Upper lobe of left lung (tissue), 6 donors: Measurements from ENCODE around the gene COG3. TPM values are rescaled to one million over a fixed set of nuclear protein-coding genes. Genes with fewer than 3 reads are reported as not detected.
A peak's percentile ranks its signal among the peaks of the same experiment; 100 is the strongest.
"Not testable (repeated sequence)": the region's sequence is repeated elsewhere in the genome, so short reads cannot be mapped to it uniquely, and the experiment has no call there.

ENCODE experiments used
- ATAC-seq, 2 donors: fragments of 200-7000 bp; cut with Tn5 transposase; one replicate each; pipeline ENCODE4 v1.9.1; 2022; ENCODE audit warnings: mild to moderate bottlenecking in 2 of 2, moderate library complexity in 2 of 2; ENCODE audit not compliant: low FRiP score in 2 of 2
- DNase-seq, 2 donors: peaks; one replicate each; pipeline ENCODE4 v3.0.0-alpha.2; 2019 to 2020
- H3K27ac ChIP-seq, 4 donors: fragments of 200-600 bp; sonication (generic); one replicate each; pipeline ENCODE4 v1.5.1; 2016 to 2019
- H3K27me3 ChIP-seq, 4 donors: fragments of 200-600 bp; sonication (generic); one replicate each; pipeline ENCODE4 v1.5.1; 2017 to 2019
- H3K36me3 ChIP-seq, 4 donors: fragments of 200-600 bp; sonication (generic); one replicate each; pipeline ENCODE4 v1.5.1; 2016 to 2019
- H3K4me1 ChIP-seq, 4 donors: fragments of 200-600 bp; sonication (generic); one replicate each; pipeline ENCODE4 v1.5.1; 2018 to 2019
- H3K4me3 ChIP-seq, 4 donors: fragments of 200-600 bp; sonication (generic); one replicate each; pipeline ENCODE4 v1.5.1; 2017 to 2019; ENCODE audit warnings: mild to moderate bottlenecking in 2 of 4, moderate library complexity in 1 of 4
- H3K9me3 ChIP-seq, 4 donors: fragments of 200-600 bp; sonication (generic); one replicate each; pipeline ENCODE4 v1.5.1; 2018 to 2019
- EP300 ChIP-seq, 4 donors: sonication (generic); formaldehyde crosslinking; IDR thresholded peaks; one replicate each; pipeline ENCODE4 v1.5.1; 2017; ENCODE audit warnings: antibody characterized with exemption in 4 of 4, control low read depth in 2 of 4
- POLR2A ChIP-seq, 4 donors: fragments of 450-650 bp; IDR thresholded peaks; one replicate each; pipeline ENCODE4 v1.5.1; 2016 to 2017; ENCODE audit warnings: antibody characterized with exemption in 4 of 4, mild to moderate bottlenecking in 2 of 4
- POLR2AphosphoS5 ChIP-seq, 2 donors: sonication (generic); formaldehyde crosslinking; IDR thresholded peaks; one replicate each; pipeline ENCODE4 v1.5.1; 2017; ENCODE audit warnings: antibody characterized with exemption in 2 of 2
- WGBS, 2 donors: methylation state at CpG; one replicate each; pipeline ENCODE4 v1.1.5; 2017 to 2018; 5-methylcytosine and 5-hydroxymethylcytosine counted together
- total RNA-seq, 6 donors: library from RNA; depleted of rRNA in 4 of 6; stranded (reverse); fragments of >200 nt in 4 of 6; gene quantifications; one replicate each; pipeline versions ENCODE4 v1.1.0 to v1.2.1, GENCODE V29; 2016 to 2021
- TF ChIP-seq, protein P1 (sequence below), 6 experiments: fragments of 450-650 bp in 4 of 6; fragments of 200-600 bp in 2 of 6; sonication (generic) in 2 of 6; IDR thresholded peaks; one replicate each; pipeline ENCODE4 v1.5.1; 2016 to 2019; ENCODE audit warnings: antibody characterized with exemption in 6 of 6
- donor health status: DM: no; HTN: no; CAD: no; lungs with moderate emphysema.
- donor health status: DM: no; HTN: yes; CAD: no; lungs with severe emphysema.

COG3 gene
- total RNA-seq, 6 donors from 2014 or later = 20.5 to 48.2 (median 38.8) TPM

DNA sequence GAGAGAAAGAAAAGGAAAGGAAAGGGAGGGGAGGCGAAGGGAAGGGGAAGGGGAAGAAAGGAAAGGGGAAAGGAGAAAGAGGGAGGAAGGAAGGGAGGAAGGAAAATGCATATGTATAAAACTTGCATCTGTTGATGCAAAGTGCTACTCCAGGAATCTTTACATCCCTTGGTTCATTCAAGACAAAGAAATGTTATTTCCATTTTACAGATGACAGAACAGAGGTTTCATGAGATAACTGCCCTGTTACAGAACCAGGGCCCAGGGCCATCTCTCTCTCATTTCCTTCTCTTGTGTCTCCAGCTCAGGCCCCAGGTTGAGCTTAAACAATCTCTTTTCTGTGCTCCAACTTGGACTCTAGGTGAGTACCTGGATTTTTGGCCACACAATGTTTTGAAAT is 44.8 kb upstream of the COG3 start:
- Histone ChIP-seq H3K9me3 (no peaks in the 10 kb centered on the region), H3K4me1 (peaks cover 13 to 25% (median 16%) of the 10 kb centered on the region in 4 donors), H3K4me3 (no peak overlapping the region), H3K36me3 (no peaks in the 10 kb centered on the region), H3K27ac (no peak overlapping the region), H3K27me3 (no peaks in the 10 kb centered on the region)
- TF ChIP-seq POLR2AphosphoS5 (IDR thresholded peaks at IDR 0.05) (no peak), EP300 (IDR thresholded peaks at IDR 0.05) (no peak)
- ATAC-seq = no peak
- DNase-seq = no peak
- 73 to 94% methylated on average over 1 of the region's 1 CpG for WGBS, 2 donors

GRCh38 chr13:45422731-45423292 is 41.9 kb upstream of the COG3 start:
- no peak overlapping the region for H3K27ac ChIP-seq
- no peaks in the 10 kb centered on the region for H3K9me3 ChIP-seq
- ATAC-seq = no peak
- H3K27me3 ChIP-seq = no peaks in the 10 kb centered on the region
- TF ChIP-seq POLR2AphosphoS5 (IDR thresholded peaks at IDR 0.05) (no peak), EP300 (IDR thresholded peaks at IDR 0.05) (no peak), POLR2A (IDR thresholded peaks at IDR 0.05) (no peak)
- TF ChIP-seq, protein P1, sequence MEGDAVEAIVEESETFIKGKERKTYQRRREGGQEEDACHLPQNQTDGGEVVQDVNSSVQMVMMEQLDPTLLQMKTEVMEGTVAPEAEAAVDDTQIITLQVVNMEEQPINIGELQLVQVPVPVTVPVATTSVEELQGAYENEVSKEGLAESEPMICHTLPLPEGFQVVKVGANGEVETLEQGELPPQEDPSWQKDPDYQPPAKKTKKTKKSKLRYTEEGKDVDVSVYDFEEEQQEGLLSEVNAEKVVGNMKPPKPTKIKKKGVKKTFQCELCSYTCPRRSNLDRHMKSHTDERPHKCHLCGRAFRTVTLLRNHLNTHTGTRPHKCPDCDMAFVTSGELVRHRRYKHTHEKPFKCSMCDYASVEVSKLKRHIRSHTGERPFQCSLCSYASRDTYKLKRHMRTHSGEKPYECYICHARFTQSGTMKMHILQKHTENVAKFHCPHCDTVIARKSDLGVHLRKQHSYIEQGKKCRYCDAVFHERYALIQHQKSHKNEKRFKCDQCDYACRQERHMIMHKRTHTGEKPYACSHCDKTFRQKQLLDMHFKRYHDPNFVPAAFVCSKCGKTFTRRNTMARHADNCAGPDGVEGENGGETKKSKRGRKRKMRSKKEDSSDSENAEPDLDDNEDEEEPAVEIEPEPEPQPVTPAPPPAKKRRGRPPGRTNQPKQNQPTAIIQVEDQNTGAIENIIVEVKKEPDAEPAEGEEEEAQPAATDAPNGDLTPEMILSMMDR (IDR thresholded peaks at IDR 0.05) = no peak
- H3K4me1 ChIP-seq = peaks cover 0 to under 1% (median 0%) of the 10 kb centered on the region in 4 donors
- H3K36me3 ChIP-seq = no peaks in the 10 kb centered on the region
- WGBS, 2 donors = 80 to 93% methylated on average over 3 of the region's 3 CpGs
- no peak overlapping the region for H3K4me3 ChIP-seq
- DNase-seq = no peak

- DNase-seq, H3K36me3 ChIP-seq, H3K27me3 ChIP-seq, H3K4me1 ChIP-seq, H3K4me3 ChIP-seq, H3K9me3 ChIP-seq: not testable (repeated sequence)
- H3K27ac ChIP-seq = peak overlapping the region in 1 of 4 donors; percentile 6
- WGBS, 2 donors = 78 to 82% methylated on average over 16 of the region's 16 CpGs
- ATAC-seq = peak in 1 of 2 donors; percentile 32
These were observed 38.5 kb upstream of the COG3 start for GRCh38 chr13:45426056-45426841.

- Histone ChIP-seq H3K36me3 (no peaks in the 10 kb centered on the region), H3K27me3 (no peaks in the 10 kb centered on the region), H3K4me3 (no peak overlapping the region), H3K4me1 (no peaks in the 10 kb centered on the region), H3K9me3 (no peaks in the 10 kb centered on the region), H3K27ac (no peak overlapping the region)
- WGBS, 2 donors = 93 to 96% methylated on average over 6 of the region's 6 CpGs
- TF ChIP-seq, protein P1 (IDR thresholded peaks at IDR 0.05) = no peak
- no peak for TF ChIP-seq POLR2A (IDR thresholded peaks at IDR 0.05)
- TF ChIP-seq POLR2AphosphoS5 (IDR thresholded peaks at IDR 0.05) = no peak
- TF ChIP-seq EP300 (IDR thresholded peaks at IDR 0.05) = no peak
- ATAC-seq = no peak
- no peak for DNase-seq
These were observed 31.9 kb upstream of the COG3 start for GRCh38 chr13:45432737-45433380.

DNA sequence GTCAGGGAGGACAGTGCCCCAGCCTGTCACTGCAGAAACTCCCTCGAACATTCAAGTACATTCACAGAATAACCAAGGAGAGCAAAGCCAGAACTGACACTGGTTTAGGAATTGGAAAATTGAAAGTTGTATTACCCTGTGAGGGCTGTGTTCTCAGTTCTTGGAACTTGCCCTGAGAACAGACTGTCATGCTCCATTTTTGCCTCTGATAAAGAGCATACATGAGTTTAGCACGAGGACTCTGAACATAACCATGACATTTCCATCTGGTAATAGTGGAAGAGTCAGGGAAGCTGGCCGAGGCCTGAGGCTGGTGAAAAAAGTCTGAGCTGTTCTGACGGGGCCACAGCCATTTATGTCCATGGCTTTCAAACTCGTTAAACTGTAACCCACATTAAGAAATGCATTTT is 31.4 kb upstream of the COG3 start:
- H3K9me3 ChIP-seq = no peaks in the 10 kb centered on the region
- no peaks in the 10 kb centered on the region for H3K36me3 ChIP-seq
- ATAC-seq = no peak
- H3K27ac ChIP-seq = no peak overlapping the region
- WGBS, 2 donors = 71 to 84% methylated on average over 5 of the region's 5 CpGs
- no peaks in the 10 kb centered on the region for H3K4me1 ChIP-seq
- H3K4me3 ChIP-seq = no peak overlapping the region
- DNase-seq = no peak
- H3K27me3 ChIP-seq = no peaks in the 10 kb centered on the region
- TF ChIP-seq EP300 (IDR thresholded peaks at IDR 0.05) = no peak
- no peak for TF ChIP-seq POLR2A (IDR thresholded peaks at IDR 0.05)
- TF ChIP-seq POLR2AphosphoS5 (IDR thresholded peaks at IDR 0.05) = no peak
- TF ChIP-seq, protein P1 (IDR thresholded peaks at IDR 0.05) = no peak
